ENCODE data around the gene ACVRL1.

DNA sequence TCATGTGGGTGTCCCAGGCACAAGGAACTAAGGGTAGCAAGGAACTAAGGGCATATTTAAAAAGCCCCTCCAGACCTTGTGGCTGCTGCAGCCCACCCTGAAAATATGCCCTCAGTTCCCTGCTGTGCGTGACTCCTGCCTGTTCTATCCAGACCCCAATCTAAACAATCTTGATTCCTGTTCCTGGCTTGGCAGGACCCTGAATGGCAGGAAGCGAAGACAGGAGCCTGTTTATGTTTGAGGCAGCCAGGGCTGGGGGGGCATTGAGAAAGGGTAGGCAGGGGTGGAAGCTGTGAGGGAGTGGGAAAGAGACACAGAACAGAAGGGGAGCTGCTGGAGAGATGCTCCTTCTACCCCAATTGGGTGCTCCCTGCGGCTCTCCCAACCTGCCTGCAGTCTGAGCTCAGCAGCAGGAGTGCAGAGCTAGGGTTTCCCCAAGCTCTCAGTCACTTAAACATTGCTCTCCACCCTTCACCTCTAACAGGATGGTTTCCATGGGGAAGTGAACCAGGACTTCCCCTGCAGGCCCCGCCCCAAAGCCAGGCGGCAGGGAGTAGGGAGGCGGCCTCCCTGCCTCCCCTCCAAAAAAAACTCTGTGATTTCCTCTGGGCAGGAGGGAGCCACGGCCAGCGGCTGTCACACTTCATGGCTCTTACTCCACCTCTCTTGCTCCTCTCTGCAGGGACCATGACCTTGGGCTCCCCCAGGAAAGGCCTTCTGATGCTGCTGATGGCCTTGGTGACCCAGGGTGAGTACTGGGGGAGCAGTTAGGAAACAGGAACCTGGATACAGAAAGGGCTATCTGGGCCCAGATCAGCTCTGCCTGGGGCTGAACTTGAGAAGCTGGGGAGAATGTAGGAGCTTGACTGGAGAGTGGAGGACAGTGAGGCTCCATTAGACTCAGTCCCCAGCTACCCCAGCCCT, 4.7 kb downstream of the ACVRL1 start:
- TF ChIP-seq POLR2A (IDR thresholded peaks at IDR 0.05; ENCODE audit: low read depth, low read length) (no peak), POLR2AphosphoS5 (IDR thresholded peaks at IDR 0.05; ENCODE audit: low read depth, low read length) (no peak), TAF1 (IDR thresholded peaks at IDR 0.05; ENCODE audit: borderline replicate concordance, low read depth, low read length) (no peak)
